Measurements from ENCODE around the gene ZNF777.
"Not testable (repeated sequence)": the region's sequence is repeated elsewhere in the genome, so short reads cannot be mapped to it uniquely, and the experiment has no call there.

Gene ZNF777

GRCh38 chr7:149455175-149455950 is 5.5 kb downstream of the ZNF777 start:
- no peak for DNase-seq (ENCODE audit: low read depth in 2 of 3, low spot score in 1 of 3)

- no peak for DNase-seq (ENCODE audit: low read depth in 2 of 3, low spot score in 1 of 3)
Measured at GRCh38 chr7:149454750-149455149, 6.1 kb downstream of the ZNF777 start.

DNA sequence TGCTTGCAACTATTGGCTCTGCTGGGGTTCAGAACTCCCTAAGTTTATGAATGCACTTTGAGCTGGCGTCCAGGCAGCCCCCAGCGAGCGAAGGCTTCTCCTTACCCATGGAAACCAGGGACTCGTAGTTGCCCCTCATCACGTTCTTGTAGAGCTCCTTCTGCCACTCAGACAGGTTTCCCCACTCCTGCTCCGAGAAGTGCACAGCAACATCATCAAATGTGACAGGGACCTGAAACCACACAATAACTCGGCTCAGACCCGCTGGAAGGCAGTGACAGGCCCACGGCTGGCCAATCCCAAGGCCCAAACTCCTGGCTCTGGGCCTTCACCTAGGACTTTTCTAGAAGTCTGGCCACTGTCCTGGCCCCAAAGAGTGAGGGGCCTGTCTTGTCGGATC is 6.9 kb downstream of the ZNF777 start:
- DNase-seq (ENCODE audit: low read depth in 2 of 3, low spot score in 1 of 3) = no peak

DNA sequence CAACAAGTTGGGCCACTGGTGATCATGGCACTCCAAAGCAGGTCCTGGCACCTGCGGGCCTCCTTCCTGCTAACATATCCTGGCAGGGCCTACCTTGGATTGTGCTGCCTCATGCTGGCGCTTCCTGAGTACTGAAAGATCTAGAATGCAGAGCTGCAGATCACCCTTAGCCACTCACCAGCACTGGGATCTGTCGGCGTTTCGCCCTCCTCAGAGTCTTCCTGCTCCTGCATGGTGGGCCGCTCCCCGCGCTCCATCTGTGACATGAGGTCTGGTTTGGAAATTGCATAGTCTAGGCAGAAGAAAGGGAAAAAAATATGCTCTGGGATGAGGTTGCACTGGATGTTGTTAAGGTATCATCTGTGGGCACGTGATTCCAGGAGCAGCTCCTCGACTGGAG is 10.0 kb downstream of the ZNF777 start:
- no peak for DNase-seq (ENCODE audit: low read depth in 2 of 3, low spot score in 1 of 3)

DNA sequence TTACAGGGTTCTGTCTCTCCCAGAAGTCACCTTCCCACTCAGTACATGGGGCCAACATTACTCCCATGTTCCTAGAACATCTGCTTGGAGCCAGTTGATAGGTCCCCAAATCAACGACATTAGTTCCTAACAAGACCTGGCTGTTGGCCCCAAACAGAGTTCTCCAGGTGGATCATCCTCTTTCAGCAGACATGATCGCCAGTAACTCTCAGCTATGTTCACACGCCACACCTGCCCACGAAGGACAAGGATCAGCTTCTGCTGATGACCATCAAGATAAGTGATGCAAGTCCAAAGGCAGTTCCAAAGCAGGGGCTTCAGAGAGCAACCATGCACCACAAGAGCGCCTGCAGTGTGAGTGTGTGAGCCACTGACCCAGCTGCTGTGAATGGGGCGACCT is 11.0 kb downstream of the ZNF777 start:
- DNase-seq (ENCODE audit: low read depth in 2 of 3, low spot score in 1 of 3) = no peak

DNA sequence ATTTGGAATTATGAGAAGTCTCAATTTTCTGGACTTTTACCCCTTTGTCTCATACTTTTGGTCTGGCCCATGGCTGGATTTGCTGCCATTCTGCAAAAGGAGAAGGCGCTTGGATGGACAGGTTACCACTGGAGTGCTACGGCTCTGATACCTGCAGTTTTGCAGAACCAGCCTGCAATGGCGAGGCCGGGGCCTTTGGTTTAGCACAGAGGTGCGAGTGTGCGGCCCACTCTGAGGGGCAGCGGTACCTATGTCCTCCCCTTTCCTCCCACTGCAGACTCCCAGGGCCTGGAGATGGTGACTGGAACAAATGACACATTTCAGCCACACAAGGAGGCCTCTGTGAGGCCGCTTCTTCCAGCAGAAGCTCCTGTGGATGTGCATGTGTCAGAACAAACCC is 11.9 kb downstream of the ZNF777 start:
- DNase-seq (ENCODE audit: low read depth in 2 of 3, low spot score in 1 of 3) = no peak

DNA sequence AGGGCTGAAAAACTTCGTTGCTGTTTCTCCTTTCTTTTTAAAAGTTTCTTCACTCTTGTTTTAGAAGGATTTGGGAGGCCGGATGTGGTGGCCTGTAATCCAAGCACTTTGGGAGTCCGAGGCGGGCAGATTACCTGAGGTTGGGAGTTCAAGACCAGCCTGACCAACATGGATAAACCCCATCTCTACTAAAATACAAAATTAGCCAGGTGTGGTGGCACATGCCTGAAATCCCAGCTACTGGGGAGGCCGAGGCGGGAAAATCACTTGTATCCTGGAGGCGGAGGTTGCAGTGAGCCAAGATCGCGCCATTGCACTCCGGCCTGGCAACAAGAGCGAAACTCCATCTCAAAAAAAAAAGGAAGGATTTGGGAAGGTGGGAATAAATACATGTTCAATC is 14.8 kb downstream of the ZNF777 start:
- not testable (repeated sequence) for DNase-seq (ENCODE audit: low read depth in 2 of 3, low spot score in 1 of 3)

DNA sequence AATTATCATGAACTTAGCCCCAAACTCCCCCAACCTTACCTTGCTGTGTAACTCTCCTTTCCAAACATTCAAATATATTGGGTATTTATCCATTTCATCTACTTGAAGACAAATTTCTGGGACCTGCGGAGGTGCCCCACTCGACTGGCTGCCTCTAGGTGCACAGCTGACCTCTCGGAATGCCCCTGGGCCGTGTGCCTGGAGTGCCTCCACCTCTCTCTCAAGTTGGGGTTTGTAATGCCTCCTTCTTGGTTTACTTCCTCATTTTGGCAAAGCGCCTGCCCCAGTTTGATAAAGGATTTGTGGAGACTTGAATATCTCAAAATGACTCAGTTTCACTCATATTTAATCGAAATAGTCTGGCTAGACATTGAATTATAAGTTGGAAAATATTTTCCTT is 16.6 kb downstream of the ZNF777 start:
- DNase-seq (ENCODE audit: low read depth in 2 of 3, low spot score in 1 of 3) = no peak

- no peak for DNase-seq (ENCODE audit: low read depth in 2 of 3, low spot score in 1 of 3)
Measured at GRCh38 chr7:149443523-149443922, 17.3 kb downstream of the ZNF777 start.

- DNase-seq (ENCODE audit: low read depth in 2 of 3, low spot score in 1 of 3) = no peak
Measured at GRCh38 chr7:149442924-149443323, 17.9 kb downstream of the ZNF777 start.

GRCh38 chr7:149440222-149440621 is 20.6 kb downstream of the ZNF777 start:
- no peak for DNase-seq (ENCODE audit: low read depth in 2 of 3, low spot score in 1 of 3)

DNA sequence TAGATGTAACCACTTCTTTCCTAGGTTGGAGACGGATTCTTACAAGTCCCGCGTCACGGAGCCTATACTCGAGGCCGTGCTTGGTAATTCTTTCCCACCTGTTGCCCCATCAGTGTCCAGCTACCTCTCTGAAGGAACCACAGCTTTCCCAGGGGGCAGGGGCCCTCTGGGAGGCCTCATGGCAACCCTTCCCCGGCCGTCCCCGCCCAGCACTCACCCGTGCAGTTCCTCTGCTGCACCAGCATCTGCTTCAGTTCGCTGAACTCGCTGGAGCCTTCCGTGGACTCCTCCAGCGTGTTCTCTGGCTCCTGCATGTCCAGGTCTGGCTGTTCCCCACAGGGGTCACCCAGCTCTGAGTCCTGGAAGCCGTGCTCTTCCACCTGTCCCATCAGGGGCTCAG is 24.5 kb downstream of the ZNF777 start:
- DNase-seq (ENCODE audit: low read depth in 2 of 3, low spot score in 1 of 3) = no peak

GRCh38 chr7:149433124-149433523 is 27.7 kb downstream of the ZNF777 start:
- no peak for DNase-seq (ENCODE audit: low read depth in 2 of 3, low spot score in 1 of 3)

GRCh38 chr7:149432121-149432691 is 28.7 kb downstream of the ZNF777 start:
- DNase-seq (ENCODE audit: low read depth in 2 of 3, low spot score in 1 of 3) = no peak

GRCh38 chr7:149431486-149432120 is 29.3 kb downstream of the ZNF777 start:
- no peak for DNase-seq (ENCODE audit: low read depth in 2 of 3, low spot score in 1 of 3)

DNA sequence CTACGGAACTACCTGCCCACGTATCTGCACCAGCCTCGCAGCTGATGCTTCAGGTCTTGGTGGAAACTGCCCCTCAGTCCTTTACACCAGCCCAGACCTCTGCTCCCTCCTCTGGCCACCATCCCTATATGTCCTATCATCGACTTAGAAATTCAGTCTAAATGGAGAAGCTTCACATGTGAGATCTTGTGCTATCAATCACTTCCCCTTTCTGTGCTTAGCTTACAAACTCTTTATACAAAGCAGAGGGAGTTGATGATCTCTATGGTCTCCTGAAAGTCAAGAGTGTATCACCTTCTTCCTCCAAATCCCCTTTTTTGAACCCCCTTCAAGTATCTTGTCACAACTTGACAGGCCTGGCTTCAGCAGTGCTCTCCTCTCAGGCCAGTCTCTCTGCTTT is 30.7 kb downstream of the ZNF777 start:
- DNase-seq (ENCODE audit: low read depth in 2 of 3, low spot score in 1 of 3) = no peak

DNA sequence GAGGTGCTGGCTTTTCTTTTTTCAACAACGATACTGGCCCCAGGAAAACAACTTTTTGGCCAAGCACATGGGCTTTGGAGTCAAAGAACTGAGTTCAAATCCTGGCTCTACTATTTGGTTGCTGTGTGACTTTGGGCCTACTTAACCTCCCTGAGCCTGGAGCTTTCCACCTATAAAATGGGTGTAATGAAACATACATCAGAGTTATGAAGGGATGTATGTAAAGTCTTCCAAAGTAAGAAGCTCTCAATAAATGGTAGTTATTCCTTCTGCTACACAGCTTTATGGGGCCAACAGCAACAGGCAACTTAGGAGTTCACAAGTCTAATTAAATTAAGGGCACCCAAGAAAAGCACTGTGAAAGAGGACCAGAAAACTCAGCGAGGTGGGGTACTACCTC is 33.0 kb downstream of the ZNF777 start:
- no peak for DNase-seq (ENCODE audit: low read depth in 2 of 3, low spot score in 1 of 3)

DNA sequence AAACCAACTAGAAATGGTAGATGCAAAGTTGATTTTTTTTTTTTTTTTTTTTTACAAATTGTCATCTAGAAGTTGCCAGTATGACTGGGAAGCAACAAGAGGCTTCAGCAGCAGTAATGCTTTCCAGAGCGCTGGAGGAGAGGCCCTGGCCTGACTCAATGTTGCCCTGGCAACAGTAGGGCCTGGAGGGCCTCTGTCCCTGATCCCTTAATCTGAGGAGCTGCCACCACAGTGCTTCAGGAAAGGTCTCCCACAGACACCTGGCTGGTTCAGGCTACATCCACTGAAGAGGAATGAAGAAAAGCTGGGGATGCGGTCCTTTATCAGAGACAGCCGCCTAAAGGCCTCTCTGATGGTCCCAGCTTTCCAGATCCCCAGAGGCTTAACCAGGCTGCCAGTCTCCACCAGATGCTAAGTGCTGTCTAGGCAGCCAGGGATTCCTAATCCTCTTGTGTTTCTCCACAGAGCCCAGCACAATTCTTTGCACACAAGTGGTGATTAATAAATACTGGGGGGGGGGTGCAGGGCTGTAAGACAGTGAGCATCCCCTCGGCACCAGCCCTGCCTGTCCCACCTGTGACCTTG is 33.7 kb downstream of the ZNF777 start:
- no peak for DNase-seq (ENCODE audit: low read depth in 2 of 3, low spot score in 1 of 3)

GRCh38 chr7:149423449-149424110 is 37.3 kb downstream of the ZNF777 start:
- no peak for DNase-seq (ENCODE audit: low read depth in 2 of 3, low spot score in 1 of 3)

- peak; percentile 8 to 21 (median 20) for DNase-seq (ENCODE audit: low read depth in 2 of 3, low spot score in 1 of 3)
Measured at GRCh38 chr7:149422914-149423301, 38.0 kb downstream of the ZNF777 start.

GRCh38 chr7:149422162-149422913 is 38.5 kb downstream of the ZNF777 start:
- DNase-seq (ENCODE audit: low read depth in 2 of 3, low spot score in 1 of 3) = peak; percentile 40 to 66 (median 43)

Data from stimulated activated CD4-positive, alpha-beta T cell treated with anti-CD3 and anti-CD28 coated beads, Interleukin-12 subunit alpha, Interleukin-12 subunit beta, amount 100 ng/mL, for 48 hours (primary cell).